ENCODE results near the gene TFF1.

The TFF1 gene

GRCh38 chr21:42379426-42380215, 13.3 kb upstream of the TFF1 start:
- Histone ChIP-seq H3K27me3 (peaks cover 12% of the 10 kb centered on the region), H3K27ac (no peak overlapping the region), H3K36me3 (no peaks in the 10 kb centered on the region), H3K4me1 (ENCODE audit: control insufficient read depth in 1 of 2, insufficient read depth in 1 of 2, low read depth in 1 of 2, low read length in 1 of 2) (peaks cover 5 to 19% of the 10 kb centered on the region in 2 experiments), H3K4me3 (ENCODE audit: low read depth in 1 of 2, low read length in 1 of 2) (no peak overlapping the region), H3K9me3 (no peaks in the 10 kb centered on the region)
- no peak for TF ChIP-seq CTCF (IDR thresholded peaks at IDR 0.05)

GRCh38 chr21:42378418-42378817, 12.1 kb upstream of the TFF1 start:
- no peaks in the 10 kb centered on the region for H3K9me3 ChIP-seq
- H3K4me3 ChIP-seq (ENCODE audit: low read depth in 1 of 2, low read length in 1 of 2) = no peak overlapping the region
- no peak overlapping the region for H3K27ac ChIP-seq
- peaks cover 0 to 9% of the 10 kb centered on the region in 2 experiments for H3K4me1 ChIP-seq (ENCODE audit: control insufficient read depth in 1 of 2, insufficient read depth in 1 of 2, low read depth in 1 of 2, low read length in 1 of 2)
- TF ChIP-seq CTCF (IDR thresholded peaks at IDR 0.05) = no peak
- H3K27me3 ChIP-seq = peaks cover 12% of the 10 kb centered on the region
- H3K36me3 ChIP-seq = no peaks in the 10 kb centered on the region

- H3K27ac ChIP-seq = no peak overlapping the region
- peaks cover 0 to 4% of the 10 kb centered on the region in 2 experiments for H3K4me1 ChIP-seq (ENCODE audit: control insufficient read depth in 1 of 2, insufficient read depth in 1 of 2, low read depth in 1 of 2, low read length in 1 of 2)
- H3K4me3 ChIP-seq (ENCODE audit: low read depth in 1 of 2, low read length in 1 of 2) = no peak overlapping the region
- no peaks in the 10 kb centered on the region for H3K36me3 ChIP-seq
- H3K27me3 ChIP-seq = peaks cover 12% of the 10 kb centered on the region
- no peaks in the 10 kb centered on the region for H3K9me3 ChIP-seq
- no peak for TF ChIP-seq CTCF (IDR thresholded peaks at IDR 0.05)
Measured at GRCh38 chr21:42377951-42378340, 11.6 kb upstream of the TFF1 start.

- Histone ChIP-seq H3K36me3 (no peaks in the 10 kb centered on the region), H3K4me1 (ENCODE audit: control insufficient read depth in 1 of 2, insufficient read depth in 1 of 2, low read depth in 1 of 2, low read length in 1 of 2) (peaks cover 0 to 3% of the 10 kb centered on the region in 2 experiments), H3K4me3 (ENCODE audit: low read depth in 1 of 2, low read length in 1 of 2) (no peak overlapping the region), H3K27ac (no peak overlapping the region), H3K9me3 (no peaks in the 10 kb centered on the region), H3K27me3 (peaks cover 12% of the 10 kb centered on the region)
- TF ChIP-seq CTCF (IDR thresholded peaks at IDR 0.05) = no peak
Measured at GRCh38 chr21:42377211-42377950, 11.0 kb upstream of the TFF1 start.

- H3K9me3 ChIP-seq = no peaks in the 10 kb centered on the region
- H3K36me3 ChIP-seq = no peaks in the 10 kb centered on the region
- no peak overlapping the region for H3K27ac ChIP-seq
- H3K27me3 ChIP-seq = peaks cover 12% of the 10 kb centered on the region
- H3K4me1 ChIP-seq (ENCODE audit: control insufficient read depth in 1 of 2, insufficient read depth in 1 of 2, low read depth in 1 of 2, low read length in 1 of 2) = no peaks in the 10 kb centered on the region
- H3K4me3 ChIP-seq (ENCODE audit: low read depth in 1 of 2, low read length in 1 of 2) = no peak overlapping the region
- no peak for TF ChIP-seq CTCF (IDR thresholded peaks at IDR 0.05)
Measured at GRCh38 chr21:42376338-42376982, 10.1 kb upstream of the TFF1 start.
